K562 (cell line): ENCODE results near the gene MAPKAPK2. TPM values are rescaled to one million over a fixed set of nuclear protein-coding genes. Genes with fewer than 3 reads are reported as not detected.
A peak's percentile ranks its signal among the peaks of the same experiment; 100 is the strongest.

Experiments used
- CREB1 ChIP-seq, 2 experiments: sonication (generic) in 1 of 2; formaldehyde crosslinking in 1 of 2; IDR thresholded peaks; 2 replicates each; pipeline versions ENCODE4 v1.6.1 to v1.8.0; 2012 to 2022; ENCODE audit warnings: inconsistent platforms in 1 of 2, mild to moderate bottlenecking in 1 of 2, missing genetic modification reagents in 1 of 2, moderate library complexity in 1 of 2
- FOXM1 ChIP-seq, 2 experiments: fragments of 450-650 bp in 1 of 2; sonication (generic) in 1 of 2; formaldehyde crosslinking in 1 of 2; IDR thresholded peaks; 2 replicates each; pipeline versions ENCODE4 v1.6.1 to v1.9.0; 2017 to 2022; ENCODE audit warnings: low read depth in 2 of 2, mild to moderate bottlenecking in 2 of 2, missing genetic modification reagents in 1 of 2, moderate library complexity in 1 of 2
- HEY1 ChIP-seq: fragments of 250-450 bp; sonication (Bioruptor Pico); IDR thresholded peaks from 2 replicates; pipeline ENCODE4 v1.5.0; 2020; ENCODE audit warnings: mild to moderate bottlenecking, moderate library complexity, borderline replicate concordance
- KDM2B ChIP-seq: fragments of 250-450 bp; sonication (Bioruptor Pico); IDR thresholded peaks from 2 replicates; pipeline ENCODE4 v1.8.0; 2021; ENCODE audit warnings: mild to moderate bottlenecking, moderate library complexity
- MAX ChIP-seq: sonication (generic); formaldehyde crosslinking; IDR thresholded peaks from 2 replicates; pipeline ENCODE4 v1.9.0; 2022; ENCODE audit warnings: mild to moderate bottlenecking, missing genetic modification reagents
- NRF1 ChIP-seq, 2 experiments: fragments of 450-650 bp; IDR thresholded peaks in 1 of 2; conservative IDR thresholded peaks in 1 of 2; 2 replicates each; pipeline ENCODE4 v1.6.1; 2014; ENCODE audit warnings: mild to moderate bottlenecking in 2 of 2
- ZMIZ1 ChIP-seq, 2 experiments: fragments of 150-350 bp in 1 of 2; IDR thresholded peaks; 2 replicates each; pipeline ENCODE4 v1.6.1; 2012 to 2016; ENCODE audit warnings: low read depth in 2 of 2, low read length in 2 of 2, mild to moderate bottlenecking in 1 of 2, moderate library complexity in 1 of 2
- ZNF217 ChIP-seq: sonication (generic); formaldehyde crosslinking; IDR thresholded peaks from 2 replicates; pipeline ENCODE4 v1.8.0; 2022; ENCODE audit warnings: mild to moderate bottlenecking, missing genetic modification reagents
- ZNF586 ChIP-seq: fragments of 450-650 bp; formaldehyde crosslinking; conservative IDR thresholded peaks from 2 replicates; pipeline ENCODE4 v1.4.0; 2020; ENCODE audit warnings: mild to moderate bottlenecking, moderate library complexity
- ZSCAN32 ChIP-seq: fragments of 450-650 bp; formaldehyde crosslinking; IDR thresholded peaks from 2 replicates; pipeline ENCODE4 v1.4.0; 2020; ENCODE audit warnings: mild to moderate bottlenecking, moderate library complexity
- polyA plus RNA-seq, 8 experiments: library from polyadenylated mRNA; depleted of rRNA in 4 of 8; stranded (reverse) in 5 of 8; unstranded in 3 of 8; fragments of >200 nt; fragmentation: Nextera tagmentation in 2 of 8; fragmentation: Illumina TruSeq in 1 of 8; extraction: Ambion mirVana in 2 of 8; extraction: Trizol in 1 of 8; gene quantifications; 2 replicates each; pipeline versions ENCODE4 v1.2.1 to v1.2.3, GENCODE V29; 2011 to 2014; ENCODE audit warnings: inconsistent platforms in 1 of 8, missing spikeins in 1 of 8
- total RNA-seq, 7 experiments: library from RNA; depleted of rRNA in 6 of 7; stranded (reverse); fragments of >200 nt in 6 of 7; fragmentation: Illumina TruSeq in 2 of 7; extraction: Trizol in 2 of 7; gene quantifications; 2 replicates each; pipeline versions ENCODE4 v1.2.1 to v1.2.3, GENCODE V29; 2011 to 2021; ENCODE audit warnings: low replicate concordance in 1 of 7

Gene MAPKAPK2
- total and polyA plus RNA-seq, 9 of the 15 experiments (the other 6 are each of a cell fraction or from before 2014, with no cell fraction given), result 0.63 to 94.2 (median 52.1) TPM

- TF ChIP-seq MAX (CRISPR knock-in tag) (peak; percentile 65), KDM2B (CRISPR knock-in tag) (peak; percentile 67; the same call in 1 of the 2 replicates), ZSCAN32 (CRISPR knock-in tag) (no peak), ZNF586 (CRISPR knock-in tag) (no peak), ZNF217 (CRISPR knock-in tag) (no peak), HEY1 (CRISPR knock-in tag) (0 out of 2 replicates have a peak, but pooled peaks have one; percentile 40), NRF1 (conservative IDR thresholded peaks at IDR 0.05 in 1 of 2, IDR thresholded peaks at IDR 0.05 in 1 of 2) (peak; percentile 18 to 25; a peak in 1 of 4 replicates), CREB1 (IDR thresholded peaks at IDR 0.05) (peak; percentile 46; the same call in 1 of the 2 replicates), CREB1 (CRISPR knock-in tag; IDR thresholded peaks at IDR 0.05) (no peak; the same call in 1 of the 2 replicates), ZMIZ1 (IDR thresholded peaks at IDR 0.05; ENCODE audit: low read depth in 2 of 2, low read length in 2 of 2) (peak in 1 of 2 experiments; percentile 89; a peak in 2 of 4 replicates), FOXM1 (IDR thresholded peaks at IDR 0.05; ENCODE audit: low read depth) (peak; percentile 94), FOXM1 (CRISPR knock-in tag; IDR thresholded peaks at IDR 0.05; ENCODE audit: low read depth) (no peak)
Observed at GRCh38 chr1:206651958-206652890, 32.5 kb upstream of the MAPKAPK2 start (continued).
